Kidney (tissue), 14 donors: Measurements from ENCODE around the gene CD200R1L. TPM values are rescaled to one million over a fixed set of nuclear protein-coding genes. Genes with fewer than 3 reads are reported as not detected.
"Not testable (repeated sequence)": the region's sequence is repeated elsewhere in the genome, so short reads cannot be mapped to it uniquely, and the experiment has no call there.

Experiments used
- DNase-seq, 5 donors: peaks; one replicate each; pipeline ENCODE4 v3.0.0-alpha.2; 2013 to 2020
- FAIRE-seq: peaks from 2 replicates; lab custom pipeline; 2012; peaks lifted over from hg19 to GRCh38; lab: Jason Lieb, UNC
- H3K27ac ChIP-seq, 2 donors: one replicate each; pipeline ENCODE4 v1.7.0; 2013; ENCODE audit warnings: low read depth in 2 of 2, low read length in 2 of 2, inconsistent platforms in 1 of 2
- H3K27me3 ChIP-seq: one replicate; pipeline ENCODE4 v1.7.1; 2013; ENCODE audit warnings: low read length, inconsistent platforms; ENCODE audit not compliant: control insufficient read depth, insufficient read depth
- H3K36me3 ChIP-seq, 3 donors: one replicate each; pipeline versions ENCODE4 v1.7.0 to v1.7.1; 2013; ENCODE audit warnings: low read length in 3 of 3, control low read depth in 1 of 3, inconsistent platforms in 1 of 3; ENCODE audit not compliant: insufficient read depth in 3 of 3, control insufficient read depth in 2 of 3
- H3K4me1 ChIP-seq, 3 donors: one replicate each; pipeline versions ENCODE4 v1.7.0 to v1.7.1; 2013; ENCODE audit warnings: low read length in 3 of 3, inconsistent platforms in 1 of 3, low read depth in 1 of 3; ENCODE audit not compliant: control insufficient read depth in 2 of 3, insufficient read depth in 2 of 3
- H3K4me3 ChIP-seq, 3 donors: one replicate each; pipeline versions ENCODE4 v1.7.0 to v1.8.1; 2013; ENCODE audit warnings: low read length in 3 of 3, control low read depth in 1 of 3, inconsistent platforms in 1 of 3
- H3K9ac ChIP-seq, 3 donors: one replicate each; pipeline versions ENCODE4 v1.7.0 to v1.7.1; 2013; ENCODE audit warnings: low read length in 3 of 3, control low read depth in 1 of 3, inconsistent platforms in 1 of 3
- H3K9me3 ChIP-seq, 3 donors: one replicate each; pipeline versions ENCODE4 v1.7.0 to v1.7.1; 2013; ENCODE audit warnings: low read length in 3 of 3, control low read depth in 1 of 3, inconsistent platforms in 1 of 3; ENCODE audit not compliant: control insufficient read depth in 2 of 3, insufficient read depth in 1 of 3
- CTCF ChIP-seq: IDR thresholded peaks from 3 replicates; pipeline ENCODE4 v1.5.1; 2012; ENCODE audit warnings: mild to moderate bottlenecking, moderate library complexity, borderline replicate concordance; ENCODE audit not compliant: insufficient read depth; ENCODE audit errors: extremely low read depth
- intact Hi-C: fragments of 100-400 bp; cut with DNase I; formaldehyde crosslinking; loops from one replicate; pipeline ENCODE4 v1.11.1; 2022
- polyA plus RNA-seq: library from polyadenylated mRNA; stranded (reverse); fragments of 350-450 nt; fragmentation: Illumina TruSeq; extraction: RNeasy Lipid Tissue Mini Kit (QIAGEN cat#74804); gene quantifications from one replicate; pipeline ENCODE4 v1.2.3, GENCODE V29; 2014; ENCODE audit warnings: low read depth, low replicate concordance; ENCODE audit not compliant: insufficient read depth
- total RNA-seq: library from RNA; stranded (reverse); fragmentation: NEBNext Ultra II Directional; extraction: Animal tissue kit (Norgen Biotek cat#: 25700); gene quantifications from one replicate; pipeline ENCODE4 v1.2.1, GENCODE V29; 2021
- donor health status: control.
- donor health status: control.
- donor health status: control.
- donor health status: control.
- donor health status: control.
- donor health status: DM: yes; HTN: yes; CAD: no.
- donor health status: Normal renal cell carcinoma (clear cell type).

CD200R1L gene
- total and polyA plus RNA-seq, 2 donors from 2014 or later: not detected

DNA sequence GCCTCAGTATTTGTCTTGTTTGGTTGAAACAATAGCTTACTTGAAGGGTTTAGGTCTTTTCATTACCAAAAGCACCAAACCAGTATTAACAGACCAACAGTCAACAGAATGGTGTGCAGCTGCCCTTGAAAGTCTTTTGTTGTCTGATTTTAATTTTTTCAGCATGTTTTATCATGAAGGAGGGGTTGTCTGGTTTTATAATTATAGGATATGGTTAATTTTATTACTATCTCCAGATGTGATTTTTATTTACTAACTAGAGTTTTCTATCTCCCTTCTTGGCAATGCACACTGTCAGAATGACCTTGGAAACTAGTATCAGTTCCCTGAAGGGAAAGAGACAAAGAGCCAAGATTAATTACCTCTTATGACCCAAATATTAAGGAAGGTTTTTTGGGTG lies 9.2 kb upstream of the CD200R1L start:
- Histone ChIP-seq H3K4me3 (no peak overlapping the region), H3K27ac (no peak overlapping the region), H3K9ac (no peak overlapping the region), H3K4me1 (no peaks in the 10 kb centered on the region), H3K27me3 (no peaks in the 10 kb centered on the region), H3K36me3 (no peaks in the 10 kb centered on the region), H3K9me3 (peaks cover 0 to 10% (median 0%) of the 10 kb centered on the region in 3 donors)
- DNase-seq (no peak), FAIRE-seq (no peak)
- TF ChIP-seq CTCF: no peak
- intact Hi-C loops: no loop called here

- H3K27ac ChIP-seq, H3K27me3 ChIP-seq, H3K4me3 ChIP-seq, DNase-seq, FAIRE-seq, H3K9ac ChIP-seq, H3K4me1 ChIP-seq, intact Hi-C loops, H3K36me3 ChIP-seq: not testable (repeated sequence)
- peaks cover 0 to 10% (median 0%) of the 10 kb centered on the region in 3 donors for H3K9me3 ChIP-seq
Measured at GRCh38 chr3:112855074-112855473, 8.4 kb upstream of the CD200R1L start.

DNA sequence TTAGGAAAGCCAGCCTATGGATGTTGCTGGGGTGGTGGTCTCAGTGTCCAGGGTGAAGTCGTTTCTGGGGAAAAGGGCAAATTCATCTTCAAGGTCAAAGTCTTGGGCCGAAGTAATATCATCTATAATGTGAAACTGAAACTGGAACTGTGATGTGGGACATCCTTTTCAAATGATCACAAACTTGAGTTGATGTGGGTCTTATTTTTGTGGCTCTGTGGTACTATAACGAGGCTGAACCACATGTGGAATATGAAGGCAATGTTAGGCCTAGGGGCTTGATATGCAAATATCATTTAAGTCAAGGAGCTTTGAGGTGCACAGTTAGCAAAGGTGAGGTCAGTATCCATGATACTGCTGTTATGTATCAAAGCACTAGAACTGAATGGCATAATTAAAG lies 1.5 kb upstream of the CD200R1L start:
- DNase-seq: no peak
- no peak overlapping the region for H3K9ac ChIP-seq
- H3K9me3 ChIP-seq: peaks cover 0 to 10% (median 2%) of the 10 kb centered on the region in 3 donors
- H3K4me3 ChIP-seq: no peak overlapping the region
- H3K27me3 ChIP-seq: no peaks in the 10 kb centered on the region
- no peak overlapping the region for H3K27ac ChIP-seq
- no peak for TF ChIP-seq CTCF
- no peaks in the 10 kb centered on the region for H3K4me1 ChIP-seq
- H3K36me3 ChIP-seq: no peaks in the 10 kb centered on the region
- intact Hi-C loops: no loop called here
- no peak for FAIRE-seq

GRCh38 chr3:112847692-112848091 lies 1.0 kb upstream of the CD200R1L start:
- no peak for DNase-seq
- no peaks in the 10 kb centered on the region for H3K27me3 ChIP-seq
- peaks cover 0 to 10% (median 2%) of the 10 kb centered on the region in 3 donors for H3K9me3 ChIP-seq
- no peak overlapping the region for H3K9ac ChIP-seq
- no peaks in the 10 kb centered on the region for H3K4me1 ChIP-seq
- H3K4me3 ChIP-seq: no peak overlapping the region
- intact Hi-C loops: no loop called here
- no peak for FAIRE-seq
- no peak for TF ChIP-seq CTCF
- H3K36me3 ChIP-seq: no peaks in the 10 kb centered on the region
- no peak overlapping the region for H3K27ac ChIP-seq
